ENCODE data around the gene BNC1.

BNC1 gene

DNA sequence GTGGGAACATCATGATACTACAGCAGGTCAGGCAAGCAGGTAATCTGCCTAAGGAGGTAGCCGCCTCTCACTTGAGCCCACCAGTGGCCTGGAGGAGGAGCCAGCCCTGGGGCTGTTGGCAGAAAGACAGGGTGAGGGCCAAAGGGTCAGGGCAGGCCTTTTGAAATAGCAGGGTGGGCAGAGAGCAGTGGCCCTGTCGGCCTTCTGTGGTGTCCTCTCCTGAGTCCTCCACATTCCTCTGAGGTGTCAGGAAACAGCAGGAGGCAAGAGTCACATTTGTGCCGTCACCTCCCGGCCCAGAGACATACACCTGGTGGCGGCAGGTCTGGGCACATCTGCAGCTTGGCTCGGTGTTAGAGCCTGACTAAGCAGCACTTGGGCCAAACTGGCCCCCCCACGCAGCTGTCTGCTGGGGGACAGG, 3.9 kb upstream of the BNC1 start:
- TF ChIP-seq, protein P1, sequence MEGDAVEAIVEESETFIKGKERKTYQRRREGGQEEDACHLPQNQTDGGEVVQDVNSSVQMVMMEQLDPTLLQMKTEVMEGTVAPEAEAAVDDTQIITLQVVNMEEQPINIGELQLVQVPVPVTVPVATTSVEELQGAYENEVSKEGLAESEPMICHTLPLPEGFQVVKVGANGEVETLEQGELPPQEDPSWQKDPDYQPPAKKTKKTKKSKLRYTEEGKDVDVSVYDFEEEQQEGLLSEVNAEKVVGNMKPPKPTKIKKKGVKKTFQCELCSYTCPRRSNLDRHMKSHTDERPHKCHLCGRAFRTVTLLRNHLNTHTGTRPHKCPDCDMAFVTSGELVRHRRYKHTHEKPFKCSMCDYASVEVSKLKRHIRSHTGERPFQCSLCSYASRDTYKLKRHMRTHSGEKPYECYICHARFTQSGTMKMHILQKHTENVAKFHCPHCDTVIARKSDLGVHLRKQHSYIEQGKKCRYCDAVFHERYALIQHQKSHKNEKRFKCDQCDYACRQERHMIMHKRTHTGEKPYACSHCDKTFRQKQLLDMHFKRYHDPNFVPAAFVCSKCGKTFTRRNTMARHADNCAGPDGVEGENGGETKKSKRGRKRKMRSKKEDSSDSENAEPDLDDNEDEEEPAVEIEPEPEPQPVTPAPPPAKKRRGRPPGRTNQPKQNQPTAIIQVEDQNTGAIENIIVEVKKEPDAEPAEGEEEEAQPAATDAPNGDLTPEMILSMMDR (IDR thresholded peaks at IDR 0.05; ENCODE audit: low read depth, low read length), result no peak
- no peak overlapping the region for H3K4me3 ChIP-seq (replicated peaks in 1 of 2; ENCODE audit: low read depth in 2 of 2, low read length in 2 of 2)
- no peak for DNase-seq (ENCODE audit: low read depth in 2 of 2)

DNA sequence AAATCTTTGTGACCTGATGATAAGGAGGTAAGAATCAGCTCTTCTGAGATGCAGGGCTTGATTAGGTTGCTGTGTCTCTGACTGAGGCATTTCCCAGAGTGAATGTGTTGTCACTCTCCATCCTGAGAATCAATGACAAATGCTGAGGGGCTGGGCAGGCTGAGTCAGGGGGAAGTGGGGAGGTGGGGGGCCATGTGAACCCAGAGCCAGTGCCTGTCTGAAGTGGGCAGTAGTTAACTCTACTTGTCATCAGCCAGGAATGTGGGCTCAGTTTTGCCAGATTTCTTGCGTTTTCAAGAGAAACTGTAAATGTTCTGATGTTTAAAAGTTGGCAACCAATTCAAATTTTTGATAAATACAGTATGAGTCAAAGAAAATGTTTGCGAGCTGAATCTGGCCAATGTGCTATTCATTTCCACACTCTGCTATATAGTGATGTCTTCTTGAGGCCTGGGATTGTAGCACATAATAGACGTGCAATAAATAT, 3.1 kb upstream of the BNC1 start:
- H3K4me3 ChIP-seq (replicated peaks in 1 of 2; ENCODE audit: low read depth in 2 of 2, low read length in 2 of 2), result no peak overlapping the region
- TF ChIP-seq, protein P1 (IDR thresholded peaks at IDR 0.05; ENCODE audit: low read depth, low read length), result no peak
- peak; percentile 93 to 97 for DNase-seq (ENCODE audit: low read depth in 2 of 2)

DNA sequence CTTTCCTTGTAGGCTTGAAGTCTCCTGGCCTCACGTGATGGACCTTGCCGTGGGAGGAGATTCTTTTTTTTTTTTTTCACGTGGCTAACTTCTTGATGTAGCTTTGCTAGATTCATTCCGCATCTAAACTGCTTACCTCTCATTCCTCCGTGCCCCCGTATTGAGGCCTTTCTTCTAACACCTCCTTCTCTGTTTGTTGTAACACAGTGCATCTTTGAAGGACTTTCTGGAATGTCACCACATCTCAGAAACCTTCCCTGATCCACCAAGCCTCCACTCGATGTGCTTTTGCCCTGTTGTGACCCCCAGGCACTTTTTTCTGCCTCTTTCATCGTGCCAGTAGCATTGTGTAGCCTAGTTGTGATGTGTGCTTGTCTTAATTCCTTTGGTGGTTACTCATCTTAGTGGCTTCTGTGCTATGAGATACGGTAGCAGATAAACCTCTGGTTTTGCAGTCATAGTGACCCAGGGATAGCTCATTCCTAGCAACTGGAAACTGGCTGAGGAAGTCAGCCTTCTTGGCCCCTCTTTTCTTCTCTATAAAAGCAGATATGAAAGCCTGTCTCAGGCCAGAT, 1.6 kb upstream of the BNC1 start:
- TF ChIP-seq, protein P1 (IDR thresholded peaks at IDR 0.05; ENCODE audit: low read depth, low read length), result no peak
- DNase-seq (ENCODE audit: low read depth in 2 of 2), result peak; percentile 69 to 73
- no peak overlapping the region for H3K4me3 ChIP-seq (replicated peaks in 1 of 2; ENCODE audit: low read depth in 2 of 2, low read length in 2 of 2)

DNA sequence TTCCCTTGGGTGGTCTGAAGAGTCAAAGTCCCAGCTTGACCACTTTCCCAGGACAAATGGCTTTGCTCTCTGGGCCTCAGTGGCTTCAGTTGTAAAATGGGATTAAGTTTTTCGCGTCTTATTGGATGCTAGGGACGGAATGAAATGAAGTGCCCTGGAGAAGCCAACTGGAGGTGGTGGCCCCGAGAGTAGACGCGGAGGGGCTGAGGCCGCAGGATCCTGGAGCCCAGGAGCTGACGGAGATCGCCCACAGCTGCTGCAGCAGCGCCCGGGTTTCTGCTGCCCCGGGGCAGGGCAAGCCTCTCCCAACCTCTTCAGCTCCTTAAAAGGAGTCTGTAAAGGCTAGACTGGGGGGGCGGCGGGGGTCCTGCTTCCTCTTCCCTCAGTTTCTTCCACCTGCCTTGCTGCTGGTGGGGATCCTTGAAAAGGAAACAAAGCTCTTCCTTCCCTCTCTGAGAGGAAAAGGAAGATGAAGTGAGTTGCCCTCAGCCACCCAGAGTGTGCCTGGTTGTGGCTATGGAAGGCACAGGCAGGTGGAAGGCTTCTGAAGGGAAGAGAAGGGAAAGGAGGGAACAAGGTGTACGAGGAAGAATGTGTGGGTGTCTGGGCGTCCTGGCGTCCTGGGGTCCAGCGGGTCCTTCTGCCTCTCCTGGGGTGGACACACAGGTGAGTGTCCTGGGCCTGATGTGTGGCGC, 967 bp upstream of the BNC1 start:
- TF ChIP-seq, protein P1 (IDR thresholded peaks at IDR 0.05; ENCODE audit: low read depth, low read length), result no peak
- H3K4me3 ChIP-seq (replicated peaks in 1 of 2; ENCODE audit: low read depth in 2 of 2, low read length in 2 of 2), result peak overlapping the region in 1 of 2 donors; percentile 66
- DNase-seq (ENCODE audit: low read depth in 2 of 2), result no peak

DNA sequence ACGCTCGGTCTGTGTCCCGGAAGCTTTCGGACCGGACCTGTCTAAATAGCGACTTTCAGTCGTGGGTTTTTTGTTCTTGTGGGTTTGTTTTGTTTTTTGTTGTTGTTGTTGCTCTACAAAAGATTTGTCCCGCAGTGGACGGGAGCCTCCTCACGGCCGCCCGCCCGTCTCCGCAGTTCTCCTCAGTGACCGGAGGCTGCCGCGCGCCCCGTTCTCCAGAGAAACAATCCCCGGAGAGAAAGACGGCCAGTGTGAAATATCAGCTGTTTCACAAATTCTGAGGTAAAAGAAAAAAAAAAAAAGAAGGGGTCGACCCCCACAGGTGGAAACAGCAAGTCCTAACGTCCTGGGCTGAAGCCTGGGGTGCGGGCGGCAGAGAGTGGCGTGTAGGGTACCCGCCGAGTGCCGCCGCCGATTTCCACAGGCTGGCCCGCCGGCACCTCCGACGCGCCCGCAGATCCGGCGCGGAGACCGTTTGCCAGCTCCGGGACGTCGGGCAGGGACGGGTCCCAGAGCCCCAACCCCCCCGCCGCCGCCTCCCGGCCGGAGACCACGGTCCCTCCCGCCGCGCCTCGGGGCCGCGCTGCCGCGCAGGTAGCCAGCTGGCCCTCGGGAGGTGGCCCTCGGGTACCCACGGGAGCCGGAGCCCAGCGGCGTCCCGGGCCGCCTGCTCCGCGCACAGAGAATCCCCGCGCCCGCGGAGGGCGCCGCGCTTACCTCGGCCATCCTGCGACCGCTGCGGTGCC, 478 bp downstream of the BNC1 start:
- peak in 1 of 2 donors; percentile 52 for DNase-seq (ENCODE audit: low read depth in 2 of 2)
- H3K4me3 ChIP-seq (replicated peaks in 1 of 2; ENCODE audit: low read depth in 2 of 2, low read length in 2 of 2), result peak overlapping the region; percentile 62 to 66
- TF ChIP-seq, protein P1 (IDR thresholded peaks at IDR 0.05; ENCODE audit: low read depth, low read length), result no peak

DNA sequence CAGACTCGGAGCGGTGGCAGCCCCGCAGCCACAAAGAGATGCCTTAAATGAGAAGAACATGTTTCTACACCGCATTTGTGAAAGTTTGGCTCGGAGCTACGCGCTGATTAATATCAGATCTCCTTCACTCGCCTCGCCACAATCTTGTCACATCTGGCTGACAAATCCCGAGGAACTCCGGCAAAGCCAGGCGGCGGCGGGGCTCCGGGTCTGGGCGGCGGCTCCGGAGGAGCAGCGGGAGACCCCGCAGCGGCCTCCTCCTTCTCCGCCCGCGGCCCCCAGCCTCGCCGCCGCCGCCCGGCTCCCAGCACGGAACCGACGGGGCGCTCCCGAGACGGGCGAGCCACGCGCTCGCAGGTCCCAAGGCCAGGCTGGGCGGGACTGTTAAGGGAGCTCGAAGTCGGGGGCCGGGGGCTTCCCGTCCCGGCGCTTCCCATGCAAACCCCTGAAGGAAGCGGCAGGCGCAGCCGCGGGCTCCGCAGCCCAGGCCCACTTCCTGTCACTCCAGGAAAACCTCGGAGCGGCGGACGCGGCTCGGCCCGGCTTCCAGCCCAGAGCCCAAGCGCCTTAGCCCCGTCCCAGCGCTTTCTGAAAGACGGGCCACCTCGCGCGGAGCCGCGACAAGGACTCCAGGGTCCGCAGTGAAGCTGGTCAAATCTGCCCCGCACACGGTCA, 1.2 kb downstream of the BNC1 start:
- peak overlapping the region; percentile 62 to 66 for H3K4me3 ChIP-seq (replicated peaks in 1 of 2; ENCODE audit: low read depth in 2 of 2, low read length in 2 of 2)
- DNase-seq (ENCODE audit: low read depth in 2 of 2), result peak; percentile 49 to 51
- TF ChIP-seq, protein P1 (IDR thresholded peaks at IDR 0.05; ENCODE audit: low read depth, low read length), result no peak

All from cardiac fibroblast (primary cell).